HFF-Myc (cell line): ENCODE measurements around the gene MTG2.

Experiments
- DNase-seq: peaks from one replicate; pipeline ENCODE4 v3.0.0-alpha.2; 2011; ENCODE audit warnings: low read depth; ENCODE audit errors: extremely low read depth
- H3K4me3 ChIP-seq: replicated peaks from 2 replicates; pipeline ENCODE4 v1.5.1; 2011; ENCODE audit warnings: low read depth, mild to moderate bottlenecking, control low read depth, low read length
- TF ChIP-seq, protein P1 (sequence below): IDR thresholded peaks from 2 replicates; pipeline ENCODE4 v1.5.1; 2012; ENCODE audit warnings: mild to moderate bottlenecking, low read depth, low read length, control low read depth; ENCODE audit errors: missing control alignments

The MTG2 gene

DNA sequence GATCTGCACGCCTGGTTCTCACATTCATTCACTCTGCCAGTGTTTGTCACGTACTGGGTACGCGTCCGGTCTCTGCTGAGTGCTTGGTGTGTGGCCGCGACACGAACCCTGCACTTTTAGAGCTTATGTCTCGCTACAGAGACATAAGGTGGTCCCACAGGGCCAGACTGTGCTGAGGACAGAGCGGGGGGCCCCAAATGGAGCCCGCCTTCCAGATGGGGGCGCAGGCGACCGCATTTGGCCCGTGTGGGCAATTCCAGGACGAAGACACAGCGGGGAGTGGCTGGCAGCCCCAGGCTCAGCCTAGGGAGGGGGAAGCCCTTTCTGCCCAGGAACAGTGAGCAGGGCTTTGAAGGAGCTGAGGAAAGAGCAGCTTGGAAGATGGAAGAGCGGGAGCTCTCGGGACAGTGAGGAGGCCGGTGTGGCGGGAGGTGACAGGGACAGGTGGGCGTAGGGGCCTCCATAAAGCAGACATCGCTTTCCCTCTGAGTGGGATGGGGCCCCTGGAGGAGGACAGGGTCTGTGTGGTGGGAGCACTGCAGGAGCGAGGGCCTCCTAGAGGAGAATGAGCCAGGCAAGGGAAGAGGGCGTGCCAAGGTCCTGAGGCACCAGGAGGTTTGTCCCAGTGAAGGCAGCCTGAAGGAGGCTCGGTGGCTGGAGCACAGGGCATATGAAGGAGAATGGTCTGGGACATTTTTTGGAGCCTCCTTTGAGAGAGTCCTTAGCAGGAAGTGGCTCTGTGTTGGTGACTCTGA lies 7.8 kb upstream of the MTG2 start:
- no peak overlapping the region for H3K4me3 ChIP-seq
- TF ChIP-seq, protein P1, sequence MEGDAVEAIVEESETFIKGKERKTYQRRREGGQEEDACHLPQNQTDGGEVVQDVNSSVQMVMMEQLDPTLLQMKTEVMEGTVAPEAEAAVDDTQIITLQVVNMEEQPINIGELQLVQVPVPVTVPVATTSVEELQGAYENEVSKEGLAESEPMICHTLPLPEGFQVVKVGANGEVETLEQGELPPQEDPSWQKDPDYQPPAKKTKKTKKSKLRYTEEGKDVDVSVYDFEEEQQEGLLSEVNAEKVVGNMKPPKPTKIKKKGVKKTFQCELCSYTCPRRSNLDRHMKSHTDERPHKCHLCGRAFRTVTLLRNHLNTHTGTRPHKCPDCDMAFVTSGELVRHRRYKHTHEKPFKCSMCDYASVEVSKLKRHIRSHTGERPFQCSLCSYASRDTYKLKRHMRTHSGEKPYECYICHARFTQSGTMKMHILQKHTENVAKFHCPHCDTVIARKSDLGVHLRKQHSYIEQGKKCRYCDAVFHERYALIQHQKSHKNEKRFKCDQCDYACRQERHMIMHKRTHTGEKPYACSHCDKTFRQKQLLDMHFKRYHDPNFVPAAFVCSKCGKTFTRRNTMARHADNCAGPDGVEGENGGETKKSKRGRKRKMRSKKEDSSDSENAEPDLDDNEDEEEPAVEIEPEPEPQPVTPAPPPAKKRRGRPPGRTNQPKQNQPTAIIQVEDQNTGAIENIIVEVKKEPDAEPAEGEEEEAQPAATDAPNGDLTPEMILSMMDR, result no peak
- no peak for DNase-seq

DNA sequence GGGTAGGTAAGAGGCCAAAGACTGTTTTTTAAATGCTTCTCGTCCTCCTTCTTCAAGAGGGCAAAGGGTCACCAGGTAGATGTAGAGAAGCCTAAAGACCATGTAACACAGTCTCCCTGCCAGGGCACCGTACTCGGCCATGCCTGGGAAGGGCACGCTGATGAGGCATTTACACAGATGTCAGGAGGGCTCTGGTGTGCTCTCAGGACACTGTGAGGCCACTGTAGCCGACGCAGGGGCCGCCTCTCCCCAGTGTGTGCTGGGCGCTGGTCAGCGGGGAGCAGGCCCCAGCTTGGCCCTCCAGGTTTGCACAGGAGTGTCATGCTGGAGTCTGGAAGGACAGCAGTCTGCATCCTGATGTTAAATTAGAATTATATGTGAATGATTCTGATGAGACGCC lies 7.1 kb upstream of the MTG2 start:
- TF ChIP-seq, protein P1, result no peak
- H3K4me3 ChIP-seq, result no peak overlapping the region
- DNase-seq, result no peak

- H3K4me3 ChIP-seq, result no peak overlapping the region
- DNase-seq, result no peak
- TF ChIP-seq, protein P1, result no peak
Observed at GRCh38 chr20:62176866-62177265, 6.0 kb upstream of the MTG2 start.

DNA sequence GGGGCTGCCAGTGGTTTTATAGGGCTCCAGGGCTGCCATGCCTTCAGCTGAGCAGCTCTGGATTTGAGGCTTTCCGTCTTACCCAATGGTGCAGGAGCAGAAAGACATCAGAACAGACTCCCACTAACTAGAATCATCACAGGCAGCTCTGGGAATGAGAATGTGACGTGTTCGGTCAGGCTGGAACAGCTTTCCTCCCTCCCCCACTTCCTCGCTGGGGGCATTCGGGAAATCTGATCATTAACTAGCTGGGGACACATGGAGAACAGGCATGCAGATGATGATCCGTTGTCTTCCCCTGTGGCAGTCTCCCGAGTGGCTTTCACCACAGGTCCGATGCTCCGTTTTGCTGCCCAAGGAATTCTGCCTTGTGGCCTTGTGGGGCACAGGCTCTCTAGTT lies 5.5 kb upstream of the MTG2 start:
- H3K4me3 ChIP-seq, result no peak overlapping the region
- TF ChIP-seq, protein P1, result no peak
- DNase-seq, result no peak

GRCh38 chr20:62178316-62179161 lies 4.3 kb upstream of the MTG2 start:
- TF ChIP-seq, protein P1, result no peak
- DNase-seq, result no peak
- no peak overlapping the region for H3K4me3 ChIP-seq

- no peak for DNase-seq
- no peak overlapping the region for H3K4me3 ChIP-seq
- TF ChIP-seq, protein P1, result no peak
Observed at GRCh38 chr20:62179162-62179504, 3.7 kb upstream of the MTG2 start.

DNA sequence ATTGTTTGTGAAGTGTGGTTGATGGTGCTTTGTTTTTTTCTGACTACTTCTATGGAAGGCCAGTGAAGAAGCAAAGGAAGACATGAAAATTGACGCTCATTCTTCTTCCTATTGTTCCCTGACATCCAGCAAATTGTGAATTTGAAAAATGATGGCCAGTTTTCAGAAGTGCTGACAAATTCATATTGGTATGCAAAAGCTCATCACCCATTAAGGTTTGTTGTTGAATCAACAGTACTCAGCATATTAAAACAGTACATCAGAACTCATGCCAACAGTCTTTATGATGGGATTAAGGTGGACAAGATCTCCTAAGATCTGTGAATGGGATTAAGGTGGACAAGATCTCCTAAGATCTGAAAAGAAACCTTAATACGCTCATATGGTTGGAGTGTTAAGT lies 1.0 kb upstream of the MTG2 start:
- DNase-seq, result no peak
- TF ChIP-seq, protein P1, result no peak

More for the DNA sequence above, 1.0 kb upstream of the MTG2 start:
- peak overlapping the region; percentile 95 for H3K4me3 ChIP-seq
